ELF-1 (cell line): ENCODE results near the gene OR2M2.

Experiments used
- DNase-seq: peaks from one replicate; pipeline ENCODE4 v3.0.0-alpha.2; 2016; ENCODE audit warnings: low read depth, low spot score

OR2M2 gene, protein sequence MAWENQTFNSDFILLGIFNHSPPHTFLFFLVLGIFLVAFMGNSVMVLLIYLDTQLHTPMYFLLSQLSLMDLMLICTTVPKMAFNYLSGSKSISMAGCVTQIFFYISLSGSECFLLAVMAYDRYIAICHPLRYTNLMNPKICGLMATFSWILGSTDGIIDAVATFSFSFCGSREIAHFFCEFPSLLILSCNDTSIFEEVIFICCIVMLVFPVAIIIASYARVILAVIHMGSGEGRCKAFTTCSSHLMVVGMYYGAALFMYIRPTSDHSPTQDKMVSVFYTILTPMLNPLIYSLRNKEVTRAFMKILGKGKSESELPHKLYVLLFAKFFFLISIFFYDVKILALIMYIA

DNA sequence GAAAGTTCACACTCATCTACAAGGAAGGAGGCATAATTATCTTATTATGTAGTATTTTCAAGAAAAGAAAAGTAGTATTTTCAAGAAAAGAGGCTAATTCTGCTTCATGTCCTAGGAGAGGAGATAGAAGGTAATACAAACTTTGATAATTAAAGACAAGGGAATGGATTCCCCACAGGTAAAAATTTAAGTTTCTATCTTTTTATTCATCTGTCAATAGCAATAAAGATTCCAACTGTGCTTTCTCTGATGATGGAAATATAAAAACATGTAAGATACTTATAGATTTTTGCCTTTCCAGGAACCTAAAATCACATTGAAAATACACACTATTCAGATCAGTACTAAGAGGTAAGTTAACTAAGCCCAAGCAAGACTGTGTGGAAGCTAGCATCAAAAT is at the start of gene OR2M2:
Gene OR2M2 (plus strand): TSS at position 301 of the 400 bp plus-strand sequence. CDS start 5,165 bp downstream, outside the sequence.
- DNase-seq = no peak

DNA sequence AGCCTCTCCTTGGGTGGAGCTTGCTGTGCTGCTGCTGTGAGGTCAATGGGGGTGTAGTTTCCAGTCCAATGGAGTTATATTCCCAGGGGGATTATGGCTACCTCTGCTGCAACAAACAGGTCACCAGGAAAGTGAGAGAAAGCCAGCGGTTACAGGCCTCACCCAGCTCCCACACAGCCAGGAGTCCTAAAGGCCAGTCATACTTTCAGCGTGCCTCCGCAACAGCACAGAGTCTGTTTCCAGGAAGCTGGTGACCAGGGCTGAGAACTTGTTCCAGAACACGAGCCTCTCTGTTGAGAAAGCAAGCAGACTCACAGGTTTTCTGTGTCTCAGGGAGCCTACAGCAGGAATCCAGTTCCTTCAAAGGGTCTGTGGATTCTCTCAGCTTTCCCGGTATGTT is 47.0 kb upstream of the OR2M2 start:
- DNase-seq = no peak

DNA sequence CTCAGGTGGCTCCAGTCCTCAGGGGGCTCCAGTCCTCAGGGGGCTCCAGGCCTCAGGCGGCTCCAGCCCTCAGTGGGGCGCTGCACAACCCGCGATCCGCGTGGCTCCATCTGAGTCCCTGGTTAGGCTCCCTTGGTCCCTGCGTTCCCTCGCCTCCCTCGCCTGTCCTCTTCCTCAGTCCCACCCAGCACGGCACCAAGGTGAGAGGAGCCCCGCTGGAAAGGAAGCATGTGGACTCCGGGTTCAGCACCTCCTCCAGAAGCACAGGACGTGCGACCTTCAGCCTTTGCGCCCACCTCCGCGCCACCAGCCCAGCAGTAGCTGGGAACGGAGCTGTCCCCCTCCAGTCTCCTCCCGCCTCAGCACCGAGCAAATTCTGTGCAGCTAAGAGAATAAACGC is 37.8 kb upstream of the OR2M2 start:
- DNase-seq = no peak

DNA sequence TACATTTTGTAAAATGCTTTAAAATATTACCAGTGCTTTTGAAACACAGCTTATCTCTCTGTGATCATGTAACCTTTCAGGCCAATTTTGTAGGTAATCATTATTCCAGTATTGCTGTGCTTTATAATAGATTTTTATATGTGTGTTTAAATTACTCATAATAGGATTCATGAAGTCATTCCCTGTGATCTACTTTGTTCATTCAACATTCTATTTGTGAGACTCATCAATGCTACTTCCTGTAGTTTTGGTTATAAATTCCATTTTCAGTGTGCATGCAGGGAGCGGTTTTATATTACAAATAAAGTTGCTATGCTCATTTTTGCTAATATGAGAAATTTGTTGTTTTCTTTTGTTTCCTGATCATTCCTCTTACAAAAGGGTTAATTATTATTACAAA is 33.8 kb upstream of the OR2M2 start:
- no peak for DNase-seq

DNA sequence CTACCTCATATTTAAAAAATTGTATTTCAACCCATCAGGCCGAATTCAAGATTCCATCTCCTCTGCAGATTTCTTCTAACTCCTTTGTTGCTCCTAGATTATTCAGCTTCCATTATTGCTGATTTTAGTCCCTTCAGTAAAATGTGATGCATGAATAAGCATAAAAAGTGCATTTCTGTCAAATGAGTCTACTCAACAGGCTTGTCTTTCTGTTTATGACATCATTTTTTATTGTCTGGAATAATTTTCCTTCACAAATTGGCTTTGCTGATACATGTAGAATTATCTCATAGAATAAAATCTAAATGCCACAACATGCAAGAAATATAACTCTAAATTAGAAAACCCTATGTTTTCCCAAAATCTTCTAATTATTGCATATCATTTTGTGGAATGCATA is 31.3 kb upstream of the OR2M2 start:
- DNase-seq = no peak

DNA sequence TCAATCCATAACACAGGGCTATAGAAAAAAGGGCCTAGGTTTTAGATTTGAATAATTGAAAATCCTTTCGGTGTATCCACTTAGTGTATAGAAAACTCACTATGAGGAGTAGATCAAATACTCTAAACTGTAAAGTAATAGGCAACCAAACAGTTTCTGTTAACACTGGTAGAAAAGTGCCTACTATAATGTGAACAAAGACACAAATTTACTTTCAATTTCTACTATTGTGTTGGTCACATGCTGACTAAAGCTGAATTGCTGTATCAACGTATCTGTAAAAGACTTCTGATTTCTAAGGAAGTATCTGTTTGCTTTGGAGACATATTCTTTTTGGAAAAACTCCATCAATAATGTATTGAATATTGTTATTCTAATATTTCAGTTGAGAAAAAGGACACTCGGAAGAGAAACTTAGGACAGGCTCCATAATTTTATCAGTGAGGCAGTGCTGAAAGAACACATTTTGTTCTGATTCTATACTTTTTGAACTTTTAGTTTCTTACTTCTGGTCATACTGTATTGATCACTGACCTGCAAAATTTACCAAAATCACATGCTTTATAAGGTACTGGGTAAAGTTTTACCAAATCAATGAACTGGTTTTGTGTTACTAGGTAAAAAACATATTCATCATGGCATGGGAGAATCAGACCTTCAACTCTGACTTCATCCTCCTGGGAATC is 30.0 kb upstream of the OR2M2 start, which contains the start of gene OR2M5:
Gene OR2M5 (plus strand): TSS at position 636 of the 686 bp plus-strand sequence. CDS start 0 bp downstream, at position 636.
- DNase-seq = no peak

DNA sequence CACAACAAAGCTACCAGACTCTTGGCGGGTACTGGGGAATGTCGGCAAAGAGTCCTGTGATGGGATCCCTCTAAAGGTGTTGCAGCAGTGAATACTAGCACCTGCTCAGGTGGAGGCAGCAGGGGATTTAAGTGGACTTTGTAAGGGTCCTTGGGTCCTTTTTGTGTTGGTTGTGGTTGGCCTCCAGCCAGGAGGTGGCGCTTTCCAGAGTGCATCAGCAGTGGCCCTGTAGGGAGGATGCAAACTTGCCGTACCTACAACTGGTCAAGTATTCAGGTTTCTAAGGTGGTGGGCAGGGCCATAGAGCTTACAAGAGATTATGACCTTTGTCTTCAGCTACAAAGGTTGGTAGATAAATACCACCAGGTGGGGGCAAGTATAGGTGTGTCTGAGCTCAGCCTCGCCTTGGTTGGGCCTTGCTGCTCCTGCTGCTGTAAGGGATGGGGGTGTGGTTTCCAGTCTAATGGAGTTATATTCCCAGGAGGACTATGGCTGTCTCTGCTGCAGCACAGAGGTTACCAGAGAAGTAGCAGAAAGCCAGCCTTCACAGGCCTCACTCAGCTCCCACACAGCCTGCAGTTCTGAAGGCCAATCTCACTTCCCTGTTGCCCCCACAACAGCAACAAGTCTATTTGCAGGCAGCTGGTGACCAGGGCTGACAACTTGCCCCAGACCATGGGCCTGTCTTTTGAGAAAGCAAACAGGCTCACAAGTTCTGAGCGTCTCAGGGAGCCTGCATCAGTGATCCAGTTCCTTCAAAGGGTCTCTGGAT is 22.4 kb upstream of the OR2M2 start:
- DNase-seq = no peak

DNA sequence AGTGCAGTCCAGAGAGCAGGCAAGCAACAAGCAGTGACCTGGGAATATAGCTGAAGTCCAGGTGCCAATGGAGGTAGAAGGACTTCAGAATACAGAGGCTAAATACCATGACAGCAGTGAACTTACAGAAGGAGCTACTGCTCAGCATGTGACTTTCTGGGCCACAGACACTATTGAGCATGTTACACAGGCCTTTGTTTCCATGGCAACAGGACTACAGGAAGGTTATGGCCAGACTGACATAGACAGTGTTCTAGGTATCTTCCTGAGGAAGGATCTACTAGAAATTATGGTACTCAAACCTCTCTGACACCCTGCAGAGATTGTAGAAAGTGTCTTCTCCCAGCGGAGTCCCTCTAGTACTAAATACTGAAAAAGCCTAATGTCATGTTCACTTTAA is 18.7 kb upstream of the OR2M2 start:
- no peak for DNase-seq

DNA sequence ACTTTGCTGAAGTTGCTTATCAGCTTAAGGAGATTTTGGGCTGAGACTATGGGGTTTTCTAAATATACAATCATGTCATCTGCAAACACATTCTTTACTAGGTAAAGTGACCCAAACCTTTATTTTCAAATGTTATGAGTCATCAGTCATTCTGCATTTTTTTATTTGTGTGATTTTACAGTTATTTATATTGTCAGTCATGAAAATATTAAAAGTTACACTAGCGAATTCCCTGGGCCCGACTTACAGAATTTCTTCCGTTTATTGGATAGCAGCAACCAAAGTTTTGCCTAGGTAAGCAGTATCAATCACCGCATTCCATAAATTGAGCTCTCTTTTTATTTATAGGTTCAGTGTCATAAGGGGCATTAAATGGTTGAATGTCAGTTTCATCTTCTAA is 15.9 kb upstream of the OR2M2 start:
- DNase-seq = no peak

DNA sequence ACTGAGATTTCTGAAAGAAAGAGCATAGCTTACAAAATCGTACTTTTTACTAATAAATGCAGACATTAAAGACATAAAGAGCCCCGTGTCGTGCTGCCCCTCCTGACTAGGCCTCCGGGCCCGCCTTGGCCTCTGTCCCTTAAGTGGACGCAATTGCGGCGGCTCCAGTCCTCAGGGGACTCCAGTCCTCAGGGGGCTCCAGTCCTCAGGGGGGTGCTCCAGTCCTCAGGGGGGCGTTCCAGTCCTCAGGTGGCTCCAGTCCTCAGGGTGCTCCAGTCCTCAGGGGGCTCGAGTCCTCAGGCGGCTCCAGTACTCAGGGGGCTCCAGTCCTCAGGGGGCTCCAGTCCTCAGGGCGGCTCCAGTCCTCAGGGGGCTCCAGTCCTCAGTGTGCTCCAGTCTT is 10.6 kb upstream of the OR2M2 start:
- DNase-seq = no peak

DNA sequence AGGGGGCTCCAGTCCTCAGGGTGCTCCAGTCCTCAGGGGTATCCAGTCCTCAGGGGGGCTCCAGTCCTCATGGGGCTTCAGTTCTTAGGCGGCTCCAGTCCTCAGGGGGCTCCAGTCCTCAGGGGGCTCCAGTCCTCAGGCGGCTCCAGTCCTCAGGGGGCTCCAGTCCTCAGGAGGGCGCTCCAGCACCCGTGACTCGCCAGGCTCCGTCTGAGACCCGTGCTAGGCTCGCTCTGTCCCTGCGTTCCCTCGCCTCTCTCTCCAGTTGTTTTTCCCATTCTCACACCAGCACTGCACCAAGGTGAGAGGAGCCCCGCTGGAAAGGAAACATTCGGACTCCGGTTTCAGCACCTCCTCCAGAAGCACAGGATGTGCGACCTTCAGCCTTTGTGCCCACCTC is 9.4 kb upstream of the OR2M2 start:
- DNase-seq = no peak

DNA sequence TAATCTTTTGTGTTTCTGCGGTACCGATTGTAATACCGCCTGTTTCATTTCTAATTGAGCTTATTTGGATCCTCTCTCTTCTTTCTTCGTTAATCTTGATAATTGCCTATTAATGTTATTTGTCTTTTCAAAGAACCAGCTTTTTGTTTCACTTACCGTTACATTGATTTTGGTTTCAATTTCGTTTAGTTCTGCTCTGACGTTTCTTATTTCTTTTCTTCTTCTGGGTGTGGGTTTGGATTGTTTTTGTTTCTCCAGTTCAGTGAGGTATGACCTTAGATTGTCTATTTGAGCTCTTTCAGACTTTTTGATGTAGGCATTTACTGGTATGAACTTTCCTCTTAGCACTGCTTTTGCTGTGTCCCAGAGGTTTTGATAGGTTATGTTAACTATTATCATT is 9.4 kb downstream of the OR2M2 start:
- no peak for DNase-seq

DNA sequence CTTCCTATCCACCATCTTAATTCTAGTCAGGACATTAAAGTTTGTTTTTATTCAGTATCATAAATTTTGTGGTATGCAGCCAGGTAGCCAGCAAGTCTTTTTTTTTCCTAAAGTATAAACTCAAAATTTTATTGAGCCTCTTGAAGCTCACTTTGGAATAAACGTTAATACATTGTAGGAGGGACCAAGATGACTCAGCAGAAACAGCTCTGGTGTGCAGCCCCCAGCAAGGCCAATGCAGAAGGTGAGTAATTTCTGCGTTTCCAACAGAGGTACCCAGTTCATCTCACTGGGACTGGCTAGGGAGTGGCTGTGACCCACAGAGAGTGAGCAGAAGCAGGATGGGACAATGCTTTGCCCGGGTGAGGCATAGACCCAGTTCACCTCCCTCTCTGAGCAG is 12.7 kb downstream of the OR2M2 start:
- no peak for DNase-seq

DNA sequence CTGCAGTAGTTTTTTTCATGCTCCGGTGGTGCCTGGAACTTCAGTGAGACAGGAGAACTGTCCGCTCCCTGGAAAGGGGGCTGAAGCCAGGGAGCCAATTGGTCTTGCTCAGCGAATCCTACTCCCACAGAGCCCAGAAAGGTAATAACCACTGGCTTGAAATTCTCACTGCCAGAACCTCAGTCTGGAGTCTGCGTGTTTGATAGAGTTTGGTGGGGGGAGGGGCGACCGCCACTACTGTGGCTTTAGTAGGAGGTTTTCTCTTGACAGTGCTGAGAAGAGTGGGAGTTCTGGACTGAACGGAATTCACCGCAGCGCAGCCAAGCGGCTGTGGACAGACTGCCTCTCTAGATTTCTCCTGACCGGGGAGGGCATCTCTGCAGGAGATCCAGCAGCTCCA is 14.4 kb downstream of the OR2M2 start:
- DNase-seq = peak; percentile 2

DNA sequence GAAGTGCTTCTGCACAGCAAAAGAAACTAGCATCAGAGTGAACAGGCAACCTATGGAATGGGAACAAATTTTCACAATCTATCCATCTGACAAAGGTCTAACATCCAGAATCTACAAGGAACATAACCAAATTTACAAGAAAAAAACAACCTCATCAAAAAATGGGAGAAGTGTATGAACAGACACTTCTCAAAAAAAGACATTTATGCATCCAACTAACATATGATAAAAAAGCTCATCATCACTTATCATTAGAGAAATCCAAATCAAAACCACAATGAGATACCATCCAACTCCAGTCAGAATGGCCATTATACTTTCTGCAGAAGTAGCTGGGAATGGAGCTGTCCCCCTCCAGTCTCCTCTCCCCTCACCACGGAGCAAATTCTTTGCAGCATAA is 19.5 kb downstream of the OR2M2 start:
- no peak for DNase-seq

DNA sequence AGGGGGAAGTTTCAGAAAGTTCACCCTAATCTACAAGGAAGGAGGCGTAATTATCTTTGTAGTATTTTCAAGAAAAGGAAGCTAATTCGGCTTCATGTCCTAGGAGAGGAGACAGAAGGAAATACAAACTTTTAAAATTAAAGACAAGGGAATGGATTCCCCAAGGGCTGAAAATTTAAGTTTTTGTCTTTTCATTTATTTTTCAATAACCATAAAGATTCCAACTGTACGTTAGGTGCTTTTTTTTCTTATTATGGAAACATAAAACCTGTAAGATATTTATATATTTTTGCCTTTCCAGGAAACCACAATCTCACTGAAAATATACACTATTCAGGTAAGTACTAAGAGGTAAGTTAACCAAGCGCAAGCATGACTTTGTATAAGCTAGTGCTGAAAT is 22.3 kb downstream of the OR2M2 start, which contains the start of gene OR2M3:
Gene OR2M3 (plus strand): TSS at position 301 of the 400 bp plus-strand sequence. CDS start 5,803 bp downstream, outside the sequence.
- DNase-seq = no peak

DNA sequence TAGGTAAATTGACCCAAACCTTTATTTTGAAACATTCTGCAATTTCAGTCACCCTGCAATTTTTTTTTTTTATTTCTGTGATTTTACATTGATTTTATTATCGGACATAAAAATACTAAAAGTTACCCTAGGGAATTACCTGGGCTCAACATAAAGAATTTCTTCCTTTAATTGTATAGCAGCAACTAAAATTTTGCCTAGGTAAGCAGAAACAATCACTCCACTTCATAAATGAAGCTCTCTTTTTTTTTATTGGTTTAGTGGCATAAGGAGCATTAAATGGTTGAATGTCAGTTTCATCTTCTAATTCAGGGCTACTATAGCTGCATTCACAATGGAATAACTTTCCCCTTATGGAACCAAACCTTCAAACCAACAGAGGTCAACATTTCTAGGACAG is 41.3 kb downstream of the OR2M2 start:
- no peak for DNase-seq

DNA sequence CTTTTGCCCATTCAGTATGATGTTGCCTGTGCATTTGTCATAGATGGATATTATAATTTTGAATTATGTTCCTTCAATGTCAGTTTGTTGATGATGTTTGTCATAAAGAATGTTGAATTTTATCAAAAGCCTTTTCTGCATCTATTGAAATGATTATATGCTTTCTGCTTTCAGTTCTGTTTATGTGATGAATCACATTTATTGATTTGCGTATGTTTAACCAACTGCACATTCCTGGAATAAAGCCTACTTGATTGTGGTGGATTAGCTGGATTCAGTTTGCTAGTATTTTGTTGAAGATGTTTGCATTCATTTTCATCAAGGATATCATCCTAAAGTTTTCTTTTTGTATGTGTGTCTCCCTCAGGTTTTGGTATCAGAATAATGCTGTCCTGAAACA is 50.9 kb downstream of the OR2M2 start:
- no peak for DNase-seq

DNA sequence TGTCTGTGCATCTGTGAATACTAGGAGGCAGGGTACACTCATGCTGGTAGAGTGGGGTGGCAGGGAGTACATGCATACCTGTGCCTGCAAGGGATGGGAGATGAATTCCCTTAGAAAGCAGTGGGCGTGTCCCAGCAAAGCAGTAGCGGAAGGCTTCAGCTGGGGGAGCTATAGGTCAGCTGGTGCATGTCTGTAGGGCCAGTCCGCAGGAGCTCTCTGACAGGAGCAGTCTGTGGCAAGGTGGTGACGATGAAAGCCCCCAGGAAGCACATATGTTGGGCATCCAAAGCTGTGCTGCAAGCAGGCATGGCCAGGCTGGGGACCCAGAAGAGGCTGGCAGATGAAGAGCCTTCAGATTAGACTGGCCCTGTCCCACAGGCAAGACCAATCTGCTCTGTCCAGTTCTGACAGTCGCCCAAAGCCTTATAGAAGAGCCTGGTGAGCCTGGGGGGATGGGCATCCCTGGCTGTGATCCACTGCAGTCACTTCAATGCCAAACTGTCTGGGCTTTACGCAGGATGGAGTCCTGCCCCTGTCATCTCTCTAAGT is 54.8 kb downstream of the OR2M2 start:
- no peak for DNase-seq
